H1 (cell line): ENCODE data around the gene ANKRD27. TPM values are rescaled to one million over a fixed set of nuclear protein-coding genes. Genes with fewer than 3 reads are reported as not detected.

Experiments used
- CHD7 ChIP-seq: fragments of 300-600 bp; sonication (generic); IDR thresholded peaks from 2 replicates; pipeline ENCODE4 v1.7.1; 2012; ENCODE audit warnings: low read length, moderate library complexity, mild to moderate bottlenecking, inconsistent platforms; ENCODE audit not compliant: insufficient replicate concordance
- GTF2F1 ChIP-seq: IDR thresholded peaks from 2 replicates; pipeline ENCODE4 v1.6.1; 2012; ENCODE audit warnings: low read depth, low read length, improper control_type of control experiment, borderline replicate concordance
- HDAC6 ChIP-seq: IDR thresholded peaks from one replicate; pipeline ENCODE4 v1.7.1; 2012; ENCODE audit warnings: low read depth, mild to moderate bottlenecking, inconsistent platforms, low read length, moderate library complexity
- SIN3A ChIP-seq, 2 experiments: IDR thresholded peaks in 1 of 2; conservative IDR thresholded peaks in 1 of 2; 2 replicates each; pipeline ENCODE4 v1.6.1; 2011 to 2012; ENCODE audit warnings: low read length in 2 of 2, improper control_type of control experiment in 1 of 2, low read depth in 1 of 2, mild to moderate bottlenecking in 1 of 2
- SP2 ChIP-seq: IDR thresholded peaks from 2 replicates; pipeline ENCODE4 v1.6.1; 2012; ENCODE audit warnings: mild to moderate bottlenecking, low read length, inconsistent platforms
- TAF7 ChIP-seq: optimal IDR thresholded peaks from 2 replicates; pipeline ENCODE3; 2011; ENCODE audit warnings: low read depth, mild to moderate bottlenecking, inconsistent platforms, low read length, moderate library complexity, borderline replicate concordance
- TEAD4 ChIP-seq: IDR thresholded peaks from 2 replicates; pipeline ENCODE4 v1.6.1; 2012; ENCODE audit warnings: low read depth, low read length, inconsistent platforms, mixed read lengths
- polyA plus RNA-seq, 7 experiments: library from polyadenylated mRNA; depleted of rRNA in 3 of 7; stranded (reverse) in 5 of 7; unstranded in 2 of 7; fragments of >200 nt in 5 of 7; fragments of 200-250 nt in 2 of 7; gene quantifications; 1 replicate in 5 of 7; 2 replicates in 1 of 7; 4 replicates in 1 of 7; pipeline versions ENCODE4 v1.2.1 to v1.2.3, GENCODE V29; 2011 to 2013; ENCODE audit warnings: missing spikeins in 2 of 7, mixed read lengths in 2 of 7
- total RNA-seq: library from RNA; stranded (reverse); fragmentation: NEBNext Ultra II Directional; extraction: Animal tissue kit (Norgen Biotek cat#: 25700); gene quantifications from 2 replicates; pipeline ENCODE4 v1.2.1, GENCODE V29; 2021
- TF ChIP-seq, protein P1 (sequence below), 3 experiments: IDR thresholded peaks; 1 replicate in 2 of 3; 2 replicates in 1 of 3; pipeline versions ENCODE4 v1.5.1 to v1.6.1; 2011; ENCODE audit warnings: low read length in 3 of 3, mild to moderate bottlenecking in 3 of 3, inconsistent platforms in 2 of 3, low read depth in 1 of 3, moderate library complexity in 1 of 3; ENCODE audit not compliant: insufficient read depth in 1 of 3; ENCODE audit errors: control extremely low read depth in 1 of 3

Gene ANKRD27
- total and polyA plus RNA-seq, 2 of the 8 experiments (the other 6 are each of a cell fraction or from before 2014, with no cell fraction given) = 27.9 to 55.7 TPM

DNA sequence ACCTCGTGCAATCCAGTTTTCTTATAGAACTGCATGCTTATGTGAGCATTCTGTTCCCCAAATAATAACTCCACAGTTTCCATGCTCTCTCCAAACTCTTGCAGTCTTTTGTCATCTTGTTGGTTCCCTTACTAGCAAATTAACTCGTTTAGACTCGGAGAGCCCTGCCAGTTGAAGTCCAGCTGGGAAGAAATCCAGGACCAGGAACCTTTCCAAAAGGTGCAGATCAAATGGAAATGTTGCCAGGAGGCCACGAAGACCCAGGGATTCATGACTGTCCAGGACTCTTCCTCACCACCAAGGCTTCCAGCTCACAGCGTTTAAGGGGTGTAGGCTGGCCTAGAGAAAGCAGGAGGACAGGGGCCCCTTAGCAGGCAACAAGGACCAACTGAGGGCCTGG, 42.5 kb upstream of the ANKRD27 start (continued):
- TF ChIP-seq CHD7 (no peak), TEAD4 (no peak), HDAC6 (no peak), SIN3A (conservative IDR thresholded peaks at IDR 0.05 in 1 of 2, IDR thresholded peaks at IDR 0.05 in 1 of 2; ENCODE audit: low read depth in 1 of 2, low read length in 2 of 2) (no peak), GTF2F1 (no peak), TAF7 (no peak), SP2 (no peak)
- TF ChIP-seq, protein P1, sequence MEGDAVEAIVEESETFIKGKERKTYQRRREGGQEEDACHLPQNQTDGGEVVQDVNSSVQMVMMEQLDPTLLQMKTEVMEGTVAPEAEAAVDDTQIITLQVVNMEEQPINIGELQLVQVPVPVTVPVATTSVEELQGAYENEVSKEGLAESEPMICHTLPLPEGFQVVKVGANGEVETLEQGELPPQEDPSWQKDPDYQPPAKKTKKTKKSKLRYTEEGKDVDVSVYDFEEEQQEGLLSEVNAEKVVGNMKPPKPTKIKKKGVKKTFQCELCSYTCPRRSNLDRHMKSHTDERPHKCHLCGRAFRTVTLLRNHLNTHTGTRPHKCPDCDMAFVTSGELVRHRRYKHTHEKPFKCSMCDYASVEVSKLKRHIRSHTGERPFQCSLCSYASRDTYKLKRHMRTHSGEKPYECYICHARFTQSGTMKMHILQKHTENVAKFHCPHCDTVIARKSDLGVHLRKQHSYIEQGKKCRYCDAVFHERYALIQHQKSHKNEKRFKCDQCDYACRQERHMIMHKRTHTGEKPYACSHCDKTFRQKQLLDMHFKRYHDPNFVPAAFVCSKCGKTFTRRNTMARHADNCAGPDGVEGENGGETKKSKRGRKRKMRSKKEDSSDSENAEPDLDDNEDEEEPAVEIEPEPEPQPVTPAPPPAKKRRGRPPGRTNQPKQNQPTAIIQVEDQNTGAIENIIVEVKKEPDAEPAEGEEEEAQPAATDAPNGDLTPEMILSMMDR (IDR thresholded peaks at IDR 0.05; ENCODE audit: control extremely low read depth in 1 of 3, insufficient read depth in 1 of 3, low read depth in 1 of 3, low read length in 3 of 3) = no peak
